Stromal cell of bone marrow (primary cell): ENCODE results near the gene RAMP1.

Experiments used
- DNase-seq: peaks from one replicate; pipeline ENCODE4 v3.0.0-alpha.2; 2012; ENCODE audit warnings: low read depth

RAMP1 gene

GRCh38 chr2:237876951-237877491 lies 17.6 kb downstream of the RAMP1 start:
- DNase-seq, result no peak

- no peak for DNase-seq
Observed at GRCh38 chr2:237877576-237878307, 18.3 kb downstream of the RAMP1 start.

GRCh38 chr2:237878321-237879057 lies 19.1 kb downstream of the RAMP1 start:
- DNase-seq, result no peak

- DNase-seq, result no peak
Observed at GRCh38 chr2:237879058-237879430, 19.6 kb downstream of the RAMP1 start.

GRCh38 chr2:237879991-237880560 lies 20.7 kb downstream of the RAMP1 start:
- no peak for DNase-seq

- DNase-seq, result no peak
Observed at GRCh38 chr2:237882510-237883481, 23.4 kb downstream of the RAMP1 start.

GRCh38 chr2:237883951-237884446 lies 24.6 kb downstream of the RAMP1 start:
- no peak for DNase-seq

- no peak for DNase-seq
Observed at GRCh38 chr2:237884681-237885080, 25.3 kb downstream of the RAMP1 start.

- no peak for DNase-seq
Observed at GRCh38 chr2:237885111-237885930, 25.9 kb downstream of the RAMP1 start.

- no peak for DNase-seq
Observed at GRCh38 chr2:237885931-237886684, 26.7 kb downstream of the RAMP1 start.

GRCh38 chr2:237886685-237887481 lies 27.5 kb downstream of the RAMP1 start:
- DNase-seq, result no peak

GRCh38 chr2:237888389-237888788 lies 29.0 kb downstream of the RAMP1 start:
- DNase-seq, result peak; percentile 59

- no peak for DNase-seq
Observed at GRCh38 chr2:237889016-237889415, 29.6 kb downstream of the RAMP1 start.

- no peak for DNase-seq
Observed at GRCh38 chr2:237889811-237890210, 30.4 kb downstream of the RAMP1 start.

GRCh38 chr2:237892478-237892877 lies 33.1 kb downstream of the RAMP1 start:
- DNase-seq, result no peak

- no peak for DNase-seq
Observed at GRCh38 chr2:237892984-237893595, 33.7 kb downstream of the RAMP1 start.

- DNase-seq, result no peak
Observed at GRCh38 chr2:237894396-237894979, 35.1 kb downstream of the RAMP1 start.

- DNase-seq, result no peak
Observed at GRCh38 chr2:237894986-237895543, 35.6 kb downstream of the RAMP1 start.
